ENCODE measurements around the gene DENND1C. TPM values are rescaled to one million over a fixed set of nuclear protein-coding genes. Genes with fewer than 3 reads are reported as not detected.

DENND1C gene
- total RNA-seq, 5 donors from 2014 or later (not counting 1 experiment from before 2014, with no cell fraction given) = 107 to 140 (median 114) TPM

DNA sequence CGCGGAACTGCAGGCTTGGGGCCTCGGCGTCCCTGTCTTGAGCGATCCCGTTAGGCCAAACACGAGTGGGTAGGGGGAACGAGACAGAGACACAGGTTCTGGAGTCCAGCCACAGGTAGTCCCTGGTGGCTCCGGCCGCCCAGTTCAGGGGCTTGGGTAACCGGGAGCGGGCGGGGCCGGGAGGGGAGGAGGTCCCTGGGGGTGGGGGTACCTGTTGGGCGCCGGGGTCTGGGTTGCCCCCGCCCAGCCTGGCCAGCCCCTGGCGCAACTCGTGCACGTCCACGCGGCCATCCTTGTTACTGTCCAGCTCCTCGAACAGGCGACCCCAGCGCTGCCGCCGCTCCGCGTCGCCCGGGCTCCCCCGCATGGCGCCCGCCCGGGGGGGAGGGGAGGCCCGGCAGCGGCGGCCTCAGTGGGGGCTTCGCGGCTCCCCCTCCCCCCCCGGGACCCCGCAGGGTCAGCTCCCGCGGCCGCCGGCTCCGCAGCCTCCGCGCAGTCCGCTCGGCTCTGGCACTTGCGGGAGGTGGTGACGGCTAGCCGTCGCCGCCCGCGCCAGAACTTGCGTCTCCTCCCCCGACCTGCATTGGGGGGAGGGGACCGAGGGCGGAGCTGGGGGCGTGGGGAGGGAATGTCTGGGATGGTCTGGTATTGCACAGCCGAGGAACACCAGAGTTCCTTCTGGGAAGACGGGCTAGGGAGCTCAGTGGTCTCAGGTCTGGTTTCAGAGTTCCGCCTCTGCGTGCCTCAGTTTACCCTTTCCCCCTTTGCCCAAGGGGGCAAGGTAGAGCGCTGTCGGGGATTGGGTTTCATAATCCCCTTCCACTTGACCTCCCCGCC lies 22.1 kb downstream of the DENND1C start, which contains the start of gene SLC25A23:
Gene SLC25A23 (minus strand): TSS at position 531 of the 837 bp plus-strand sequence. CDS start 164 bp downstream, at position 367.
- Histone ChIP-seq H3K4me1 (ENCODE audit: control insufficient read depth in 1 of 2, extremely low read depth in 1 of 2, insufficient read depth in 2 of 2, low read length in 2 of 2) (peaks cover 2 to 32% of the 10 kb centered on the region in 2 experiments), H3K27ac (ENCODE audit: low read length) (peak within 1 kb of the TSS; percentile 67), H3K9me3 (no peaks in the 10 kb centered on the region), H3K36me3 (ENCODE audit: control insufficient read depth in 2 of 2, extremely low read depth in 1 of 2, insufficient read depth in 1 of 2, low read length in 1 of 2) (peaks cover 5 to 7% of the 10 kb centered on the region in 2 donors), H3K4me3 (ENCODE audit: control insufficient read depth in 1 of 2, extremely low read depth in 1 of 2, low read length in 1 of 2) (peak within 1 kb of the TSS; percentile 63 to 93), H3K27me3 (replicated peaks in 1 of 2; ENCODE audit: control insufficient read depth in 2 of 2, extremely low read depth in 1 of 2, insufficient read depth in 2 of 2, low read length in 1 of 2) (peaks cover 0 to 7% of the 10 kb centered on the region in 2 experiments)
- Mint-ChIP-seq H3K27ac (peak within 1 kb of the TSS; percentile 89 to 94), H3K27me3 (no peaks in the 10 kb centered on the region), H3K4me1 (peaks cover 21 to 24% (median 24%) of the 10 kb centered on the region in 3 donors), H3K36me3 (peaks cover 21% of the 10 kb centered on the region), H3K4me3 (peak within 1 kb of the TSS; percentile 88 to 99 (median 97)), H3K9me3 (peaks cover 5 to 9% (median 7%) of the 10 kb centered on the region in 3 donors)
- DNase-seq (peak in 29 of 35 experiments; percentile 19 to 71 (median 38)), ATAC-seq (replicated peaks in 1 of 4) (peak; percentile 21 to 35 (median 26))
- 19% methylated on average over 27 of the region's 70 CpGs for whole genome bisulfite sequencing (ENCODE audit: insufficient coverage)
- ChIA-PET CTCF (no interaction called here), POLR2A (interaction anchor here (0.6 kb wide), 2 partner anchors 77 to 111 kb away, joined by 4 to 6 read pairs; no protein-coding TSS in a partner anchor)

GRCh38 chr19:6458695-6459261 lies 22.8 kb downstream of the DENND1C start:
- peaks cover 28% of the 10 kb centered on the region for H3K36me3 Mint-ChIP-seq
- H3K9me3 ChIP-seq = no peaks in the 10 kb centered on the region
- peak overlapping the region; percentile 34 for H3K27ac ChIP-seq (ENCODE audit: low read length)
- no peaks in the 10 kb centered on the region for H3K27me3 Mint-ChIP-seq
- CTCF ChIA-PET = no interaction called here
- peaks cover 18 to 21% (median 20%) of the 10 kb centered on the region in 3 donors for H3K4me1 Mint-ChIP-seq
- POLR2A ChIA-PET = interaction anchor here (0.6 kb wide), 2 partner anchors 27 to 111 kb away, joined by 6 to 9 read pairs; no protein-coding TSS in a partner anchor
- peak overlapping the region; percentile 82 to 99 (median 90) for H3K4me3 Mint-ChIP-seq
- H3K27me3 ChIP-seq (replicated peaks in 1 of 2; ENCODE audit: control insufficient read depth in 2 of 2, extremely low read depth in 1 of 2, insufficient read depth in 2 of 2, low read length in 1 of 2) = peaks cover 0 to 1% of the 10 kb centered on the region in 2 experiments
- DNase-seq (no peak), ATAC-seq (replicated peaks in 1 of 4) (no peak)
- H3K4me3 ChIP-seq (ENCODE audit: control insufficient read depth in 1 of 2, extremely low read depth in 1 of 2, low read length in 1 of 2) = peak overlapping the region; percentile 6 to 63
- H3K4me1 ChIP-seq (ENCODE audit: control insufficient read depth in 1 of 2, extremely low read depth in 1 of 2, insufficient read depth in 2 of 2, low read length in 2 of 2) = peaks cover under 1 to 25% of the 10 kb centered on the region in 2 experiments
- peaks cover 7 to 14% of the 10 kb centered on the region in 2 donors for H3K36me3 ChIP-seq (ENCODE audit: control insufficient read depth in 2 of 2, extremely low read depth in 1 of 2, insufficient read depth in 1 of 2, low read length in 1 of 2)
- peak overlapping the region; percentile 85 to 91 for H3K27ac Mint-ChIP-seq
- peaks cover 5 to 9% (median 8%) of the 10 kb centered on the region in 3 donors for H3K9me3 Mint-ChIP-seq
- 78% methylated on average over 15 of the region's 16 CpGs for WGBS (ENCODE audit: insufficient coverage)

DNA sequence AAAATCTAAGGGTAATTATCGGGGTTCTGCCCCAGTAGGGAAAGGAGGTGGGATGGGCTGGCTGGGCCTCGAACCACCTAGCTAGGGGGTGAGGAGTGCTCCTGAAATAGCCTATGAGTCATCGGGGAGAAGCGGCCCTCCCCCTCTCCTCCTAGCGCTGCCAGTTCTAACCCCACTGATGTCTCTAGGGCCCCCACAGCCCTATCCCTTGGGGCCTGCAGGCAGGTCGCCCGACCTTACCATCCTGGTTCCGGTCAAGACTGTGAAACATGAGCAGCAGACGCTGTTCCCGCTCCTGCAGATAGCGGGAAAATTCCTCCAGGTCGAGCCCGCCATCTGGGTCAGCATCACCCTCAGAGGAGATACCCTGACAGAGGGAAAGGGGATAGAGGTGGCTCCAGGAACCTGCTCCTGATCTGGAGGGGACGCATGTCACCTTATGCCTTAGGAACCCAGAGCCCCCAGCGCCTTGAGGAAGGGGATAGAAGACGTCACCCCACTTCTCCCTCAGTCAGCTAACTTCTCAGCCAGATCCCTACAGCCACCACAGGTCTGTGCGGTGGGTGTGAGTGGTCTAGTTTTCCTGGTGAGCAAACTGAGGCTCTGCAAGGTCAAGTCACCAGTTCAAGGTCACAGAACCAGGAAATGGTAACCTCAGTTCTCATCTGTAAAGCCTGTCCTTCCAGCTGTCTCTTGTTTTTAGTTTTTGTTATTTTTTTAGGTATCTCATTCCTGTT lies 23.5 kb downstream of the DENND1C start:
- Mint-ChIP-seq H3K9me3 (peaks cover 5 to 13% (median 9%) of the 10 kb centered on the region in 3 donors), H3K27me3 (no peaks in the 10 kb centered on the region), H3K36me3 (peaks cover 33% of the 10 kb centered on the region), H3K4me1 (peaks cover 17 to 20% (median 19%) of the 10 kb centered on the region in 3 donors), H3K27ac (peak overlapping the region; percentile 85 to 91), H3K4me3 (peak overlapping the region; percentile 82 to 99 (median 90))
- Histone ChIP-seq H3K4me3 (ENCODE audit: control insufficient read depth in 1 of 2, extremely low read depth in 1 of 2, low read length in 1 of 2) (no peak overlapping the region), H3K36me3 (ENCODE audit: control insufficient read depth in 2 of 2, extremely low read depth in 1 of 2, insufficient read depth in 1 of 2, low read length in 1 of 2) (peaks cover 7 to 14% of the 10 kb centered on the region in 2 donors), H3K27me3 (replicated peaks in 1 of 2; ENCODE audit: control insufficient read depth in 2 of 2, extremely low read depth in 1 of 2, insufficient read depth in 2 of 2, low read length in 1 of 2) (no peaks in the 10 kb centered on the region), H3K4me1 (ENCODE audit: control insufficient read depth in 1 of 2, extremely low read depth in 1 of 2, insufficient read depth in 2 of 2, low read length in 2 of 2) (peaks cover 0 to 22% of the 10 kb centered on the region in 2 experiments), H3K9me3 (no peaks in the 10 kb centered on the region), H3K27ac (ENCODE audit: low read length) (no peak overlapping the region)
- POLR2A ChIA-PET = interaction anchor here in 1 of 2 donors (0.6 kb wide), 1 partner anchor 27 kb away, joined by 9 read pairs; no protein-coding TSS in a partner anchor
- ATAC-seq (replicated peaks in 1 of 4) = no peak
- CTCF ChIA-PET = no interaction called here
- DNase-seq = no peak
- 98% methylated on average over 8 of the region's 17 CpGs for WGBS (ENCODE audit: insufficient coverage)

DNA sequence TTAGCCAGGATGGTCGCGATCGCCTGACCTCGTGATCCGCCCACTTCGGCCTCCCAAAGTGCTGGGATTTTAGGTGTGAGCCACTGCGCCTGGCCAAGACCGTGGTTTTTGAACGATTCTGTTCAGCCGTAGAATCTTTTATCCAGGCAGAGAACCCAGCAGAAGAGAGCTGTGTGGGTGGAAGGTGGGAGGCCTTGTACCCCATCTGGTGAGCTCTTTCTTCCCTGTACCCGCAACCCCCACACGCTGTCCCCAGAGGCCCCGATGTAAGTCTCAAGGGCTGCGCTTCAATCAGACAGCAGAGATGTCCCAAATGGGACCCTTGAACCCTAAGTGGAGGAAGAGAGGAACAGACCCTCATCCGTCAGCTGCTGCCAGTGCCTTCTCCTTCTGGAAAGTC lies 25.7 kb downstream of the DENND1C start:
- Histone ChIP-seq H3K4me1 (ENCODE audit: control insufficient read depth in 1 of 2, extremely low read depth in 1 of 2, insufficient read depth in 2 of 2, low read length in 2 of 2) (peaks cover 0 to 21% of the 10 kb centered on the region in 2 experiments), H3K27me3 (replicated peaks in 1 of 2; ENCODE audit: control insufficient read depth in 2 of 2, extremely low read depth in 1 of 2, insufficient read depth in 2 of 2, low read length in 1 of 2) (no peaks in the 10 kb centered on the region), H3K9me3 (no peaks in the 10 kb centered on the region), H3K4me3 (ENCODE audit: control insufficient read depth in 1 of 2, extremely low read depth in 1 of 2, low read length in 1 of 2) (no peak overlapping the region), H3K27ac (ENCODE audit: low read length) (no peak overlapping the region), H3K36me3 (ENCODE audit: control insufficient read depth in 2 of 2, extremely low read depth in 1 of 2, insufficient read depth in 1 of 2, low read length in 1 of 2) (peaks cover 12 to 14% of the 10 kb centered on the region in 2 donors)
- no peaks in the 10 kb centered on the region for H3K27me3 Mint-ChIP-seq
- no peak for ATAC-seq (replicated peaks in 1 of 4)
- peaks cover 37% of the 10 kb centered on the region for H3K36me3 Mint-ChIP-seq
- peaks cover 12 to 19% (median 16%) of the 10 kb centered on the region in 3 donors for H3K4me1 Mint-ChIP-seq
- no peak overlapping the region for H3K4me3 Mint-ChIP-seq
- WGBS (ENCODE audit: insufficient coverage) = 89% methylated on average over 7 of the region's 15 CpGs
- no peak for DNase-seq
- H3K27ac Mint-ChIP-seq = no peak overlapping the region
- CTCF ChIA-PET = no interaction called here
- peaks cover 5 to 13% (median 9%) of the 10 kb centered on the region in 3 donors for H3K9me3 Mint-ChIP-seq
- POLR2A ChIA-PET = no interaction called here

- ChIA-PET CTCF (interaction anchor here in 1 of 2 donors (0.6 kb wide), 1 partner anchor 456 kb away, joined by 3 read pairs; no protein-coding TSS in a partner anchor), POLR2A (no interaction called here)
- Histone ChIP-seq H3K27me3 (replicated peaks in 1 of 2; ENCODE audit: control insufficient read depth in 2 of 2, extremely low read depth in 1 of 2, insufficient read depth in 2 of 2, low read length in 1 of 2) (no peaks in the 10 kb centered on the region), H3K9me3 (no peaks in the 10 kb centered on the region), H3K4me3 (ENCODE audit: control insufficient read depth in 1 of 2, extremely low read depth in 1 of 2, low read length in 1 of 2) (no peak overlapping the region), H3K36me3 (ENCODE audit: control insufficient read depth in 2 of 2, extremely low read depth in 1 of 2, insufficient read depth in 1 of 2, low read length in 1 of 2) (peaks cover 12 to 14% of the 10 kb centered on the region in 2 donors), H3K27ac (ENCODE audit: low read length) (no peak overlapping the region), H3K4me1 (ENCODE audit: control insufficient read depth in 1 of 2, extremely low read depth in 1 of 2, insufficient read depth in 2 of 2, low read length in 2 of 2) (peaks cover 0 to 8% of the 10 kb centered on the region in 2 experiments)
- DNase-seq (peak in 1 of 35 experiments; percentile 17), ATAC-seq (replicated peaks in 1 of 4) (no peak)
- peaks cover 39% of the 10 kb centered on the region for H3K36me3 Mint-ChIP-seq
- WGBS (ENCODE audit: insufficient coverage) = 96% methylated on average over 9 of the region's 11 CpGs
- H3K9me3 Mint-ChIP-seq = peaks cover 5 to 13% (median 9%) of the 10 kb centered on the region in 3 donors
- no peaks in the 10 kb centered on the region for H3K27me3 Mint-ChIP-seq
- H3K27ac Mint-ChIP-seq = no peak overlapping the region
- no peak overlapping the region for H3K4me3 Mint-ChIP-seq
- peaks cover 7 to 9% (median 7%) of the 10 kb centered on the region in 3 donors for H3K4me1 Mint-ChIP-seq
Observed at GRCh38 chr19:6453951-6454565, 27.5 kb downstream of the DENND1C start.
